RWPE2 (cell line): ENCODE results near the gene TAF9B.
"Not testable (repeated sequence)": the region's sequence is repeated elsewhere in the genome, so short reads cannot be mapped to it uniquely, and the experiment has no call there.

Experiments
- ATAC-seq: fragments of 200-7000 bp; cut with Tn5 transposase; 3 replicates; pipeline ENCODE4 v1.9.1; 2021; ENCODE audit warnings: low read depth
- DNase-seq: peaks from one replicate; pipeline ENCODE4 v3.0.0-alpha.2; 2020; ENCODE audit warnings: low spot score
- H3K27ac ChIP-seq: fragments of 450-650 bp; 2 replicates; pipeline ENCODE4 v1.5.1; 2017; ENCODE audit warnings: mild to moderate bottlenecking; ENCODE audit not compliant: poor library complexity, severe bottlenecking
- H3K27me3 ChIP-seq: fragments of 250-450 bp; sonication (Bioruptor Pico); 2 replicates; pipeline ENCODE4 v1.5.1; 2021; ENCODE audit warnings: mild to moderate bottlenecking, moderate library complexity; ENCODE audit not compliant: insufficient read depth, poor library complexity, severe bottlenecking
- H3K36me3 ChIP-seq: fragments of 250-450 bp; sonication (Bioruptor Pico); 2 replicates; pipeline ENCODE4 v1.5.1; 2020; ENCODE audit warnings: low read depth, mild to moderate bottlenecking, moderate library complexity
- H3K4me1 ChIP-seq: fragments of 250-450 bp; sonication (Bioruptor Pico); 2 replicates; pipeline ENCODE4 v1.5.1; 2021; ENCODE audit warnings: mild to moderate bottlenecking, moderate library complexity; ENCODE audit not compliant: insufficient read depth, poor library complexity, severe bottlenecking
- H3K4me3 ChIP-seq: fragments of 250-450 bp; sonication (Bioruptor Pico); 2 replicates; pipeline ENCODE4 v1.5.1; 2021; ENCODE audit warnings: mild to moderate bottlenecking, moderate library complexity; ENCODE audit not compliant: severe bottlenecking
- H3K9me3 ChIP-seq: fragments of 250-450 bp; sonication (Bioruptor Pico); 2 replicates; pipeline ENCODE4 v1.5.1; 2021; ENCODE audit warnings: mild to moderate bottlenecking, moderate library complexity; ENCODE audit not compliant: severe bottlenecking
- CTCF ChIP-seq: fragments of 450-650 bp; IDR thresholded peaks from one replicate; pipeline ENCODE4 v1.5.1; 2017; ENCODE audit warnings: mild to moderate bottlenecking, moderate library complexity; ENCODE audit not compliant: poor library complexity, severe bottlenecking

Gene TAF9B

GRCh38 chrX:78098108-78098507 lies 41.3 kb downstream of the TAF9B start:
- DNase-seq (no peak), ATAC-seq (no peak)
- H3K27ac ChIP-seq: no peak overlapping the region
- no peak for TF ChIP-seq CTCF
- H3K36me3 ChIP-seq: no peaks in the 10 kb centered on the region
- H3K4me1 ChIP-seq: peaks cover under 1% of the 10 kb centered on the region
- no peaks in the 10 kb centered on the region for H3K9me3 ChIP-seq
- no peak overlapping the region for H3K4me3 ChIP-seq
- no peaks in the 10 kb centered on the region for H3K27me3 ChIP-seq

GRCh38 chrX:78092296-78092695 lies 47.2 kb downstream of the TAF9B start:
- TF ChIP-seq CTCF: peak; percentile 45
- no peaks in the 10 kb centered on the region for H3K4me1 ChIP-seq
- no peak overlapping the region for H3K4me3 ChIP-seq
- no peaks in the 10 kb centered on the region for H3K9me3 ChIP-seq
- no peaks in the 10 kb centered on the region for H3K27me3 ChIP-seq
- peak; percentile 92 for ATAC-seq
- H3K27ac ChIP-seq: no peak overlapping the region
- DNase-seq: peak; percentile 34
- H3K36me3 ChIP-seq: no peaks in the 10 kb centered on the region

- H3K4me1 ChIP-seq, H3K4me3 ChIP-seq, DNase-seq, H3K27me3 ChIP-seq, H3K27ac ChIP-seq, H3K36me3 ChIP-seq, ATAC-seq, H3K9me3 ChIP-seq: not testable (repeated sequence)
Observed at GRCh38 chrX:78081413-78081812, 58.0 kb downstream of the TAF9B start.
